GM21717 (cell line): ENCODE measurements around the gene ACBD3.
A peak's percentile ranks its signal among the peaks of the same experiment; 100 is the strongest.
"Not testable (repeated sequence)": the region's sequence is repeated elsewhere in the genome, so short reads cannot be mapped to it uniquely, and the experiment has no call there.

Experiments
- ATAC-seq: cut with Tn5 transposase; IDR thresholded peaks from one replicate; pipeline ENCODE4 v1.9.1; 2021; ENCODE audit warnings: mild to moderate bottlenecking, moderate library complexity; ENCODE audit not compliant: unreplicated experiment

The ACBD3 gene

DNA sequence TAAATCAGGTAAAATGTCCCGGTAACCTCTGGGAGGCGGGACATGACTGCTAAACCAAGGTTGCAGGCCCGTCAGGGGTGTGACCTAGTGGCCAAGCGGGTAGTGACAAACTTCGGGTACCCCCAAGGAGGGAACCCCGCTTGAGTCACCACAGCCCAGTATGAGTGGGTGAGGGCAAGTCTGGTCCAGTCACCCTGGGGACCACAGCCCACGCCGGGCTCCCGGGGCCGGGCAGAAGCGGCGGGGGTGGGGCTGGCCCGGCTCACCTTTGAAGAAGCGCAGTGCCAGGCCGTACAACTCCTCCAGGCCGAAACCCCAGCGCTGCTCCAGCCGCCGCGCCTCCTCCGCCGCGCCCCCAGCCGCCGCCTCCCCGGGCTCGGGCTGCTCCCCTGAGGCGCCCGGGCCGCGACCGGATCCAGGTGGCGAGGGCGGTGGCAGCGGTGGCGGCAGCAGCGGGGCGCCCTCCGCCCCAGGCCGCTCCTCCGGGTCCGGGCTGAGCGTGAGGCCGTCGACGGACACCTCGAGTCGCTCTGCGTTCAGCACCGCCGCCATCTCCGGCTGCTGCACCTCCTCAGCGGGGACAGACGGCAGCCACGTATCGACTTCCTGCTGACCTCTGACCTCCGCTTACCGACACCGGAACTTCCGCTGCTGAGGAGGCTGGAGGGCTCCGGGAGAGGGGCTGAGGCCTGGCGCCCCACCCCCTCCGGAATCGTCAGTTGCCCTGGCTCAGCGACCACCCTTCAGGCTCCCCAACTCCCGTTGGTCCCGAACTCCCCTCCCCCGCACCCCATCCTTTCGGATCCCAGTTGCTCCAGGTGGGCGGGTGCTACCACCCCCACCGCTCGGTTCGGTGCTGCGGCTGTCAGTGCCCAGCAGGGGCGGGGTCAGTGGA, at the start of gene ACBD3:
Gene ACBD3 (minus strand): TSS at position 618 of the 895 bp plus-strand sequence. CDS start 66 bp downstream, at position 552.
- peak; percentile 95 for ATAC-seq

DNA sequence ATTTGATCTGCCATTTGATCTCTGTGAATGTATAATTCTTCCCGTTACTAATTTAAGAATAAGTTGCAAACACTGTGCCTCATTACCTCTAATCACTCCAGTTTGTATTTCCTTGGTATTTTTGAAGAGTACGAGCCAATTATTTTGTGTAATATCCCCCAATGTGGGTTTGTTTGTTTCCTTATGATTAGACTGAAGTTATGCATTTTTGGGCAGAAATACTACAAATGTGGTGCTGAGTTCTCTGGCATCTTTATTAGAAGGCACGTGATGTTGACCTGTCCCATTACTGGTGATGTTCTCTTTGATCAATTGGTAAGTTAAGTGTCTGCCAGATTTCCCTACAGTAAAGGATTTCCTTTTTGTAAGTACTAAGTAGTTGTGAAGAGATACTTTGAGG, 47.3 kb upstream of the ACBD3 start:
- no peak for ATAC-seq

DNA sequence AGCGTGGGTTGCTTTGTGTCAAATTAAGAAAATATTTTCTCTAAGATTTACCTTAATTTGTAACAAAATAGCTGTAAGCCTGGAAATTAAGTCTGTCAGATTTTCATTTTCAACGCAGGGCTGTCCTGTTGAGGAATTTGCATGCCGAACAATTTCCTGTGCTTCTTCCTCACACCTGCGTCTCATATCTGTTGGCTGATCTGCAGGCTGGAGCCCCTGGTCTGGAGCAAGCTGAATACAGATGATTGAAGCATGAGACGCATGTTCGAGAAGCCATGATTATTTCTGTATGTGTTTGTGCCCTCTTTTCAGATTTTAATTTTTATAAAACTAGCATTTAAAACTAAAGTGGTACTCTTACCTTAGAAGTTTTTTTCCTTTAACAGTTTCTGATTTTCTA, 46.8 kb upstream of the ACBD3 start:
- ATAC-seq, result peak; percentile 72

DNA sequence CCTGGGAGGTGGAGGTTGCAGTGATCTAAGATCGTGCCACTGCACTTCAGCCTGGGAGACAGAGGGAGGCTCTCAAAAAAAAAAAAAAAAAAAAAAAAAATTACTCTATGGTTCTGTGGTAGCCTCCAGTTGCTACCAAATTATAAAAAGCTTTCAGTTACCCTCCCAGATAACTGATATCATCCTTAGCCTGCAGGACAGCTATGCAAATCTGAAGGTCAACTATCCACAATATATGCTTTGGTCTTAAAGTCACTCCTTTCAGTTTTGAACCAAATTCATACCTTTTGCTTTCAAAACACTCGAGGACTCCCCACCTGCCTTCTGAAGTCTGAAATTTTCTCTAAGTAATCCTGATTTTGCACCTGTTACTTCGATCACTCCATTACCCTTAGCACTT, 40.1 kb upstream of the ACBD3 start:
- peak; percentile 50 for ATAC-seq

DNA sequence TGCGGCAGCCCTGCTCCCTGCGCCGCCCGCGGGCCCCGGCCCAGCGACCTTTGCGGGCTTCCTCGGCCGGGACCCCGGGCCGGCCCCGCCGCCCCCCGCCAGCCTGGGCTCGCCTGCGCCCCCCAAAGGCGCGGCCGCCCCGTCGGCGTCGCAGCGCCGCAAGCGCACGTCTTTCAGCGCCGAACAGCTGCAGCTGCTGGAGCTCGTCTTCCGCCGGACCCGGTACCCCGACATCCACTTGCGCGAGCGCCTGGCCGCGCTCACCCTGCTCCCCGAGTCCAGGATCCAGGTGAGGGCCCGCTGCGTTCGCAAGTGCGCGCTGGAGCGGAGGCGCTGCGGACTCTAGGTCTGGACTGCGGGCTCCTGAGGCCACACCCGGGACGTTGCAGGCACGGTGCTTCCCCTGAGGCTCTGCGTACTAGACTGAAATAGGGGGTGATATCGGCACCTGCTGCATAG, 37.3 kb upstream of the ACBD3 start:
- ATAC-seq, result peak; percentile 53

DNA sequence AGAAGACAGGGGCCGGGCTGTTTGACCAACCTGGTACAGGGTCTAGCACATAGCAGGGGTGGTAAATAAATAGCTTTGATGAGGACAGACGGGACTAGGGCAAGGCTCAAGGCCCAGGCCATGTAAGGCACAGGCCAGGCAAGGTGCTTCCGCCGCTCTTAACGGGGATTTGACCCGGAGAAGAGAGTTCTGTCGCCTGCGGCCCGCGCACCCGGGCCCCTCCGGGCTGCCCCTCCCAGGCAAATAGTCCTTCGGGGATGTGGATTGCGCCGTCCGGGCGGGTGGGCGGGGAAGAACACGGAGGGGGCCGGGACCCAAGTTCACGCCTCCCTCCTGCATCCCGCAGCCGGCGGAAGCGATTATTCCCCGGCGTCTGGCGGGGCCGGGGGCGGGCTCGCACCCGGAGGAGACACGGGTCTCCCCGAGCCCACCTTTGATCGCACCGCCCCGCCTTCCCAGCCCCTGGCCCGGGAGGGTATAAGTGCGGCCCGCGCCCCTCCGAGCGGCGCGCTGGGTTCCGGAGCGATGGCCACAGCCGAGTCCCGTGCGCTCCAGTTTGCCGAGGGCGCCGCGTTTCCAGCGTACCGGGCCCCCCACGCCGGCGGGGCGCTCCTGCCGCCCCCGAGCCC, 36.7 kb upstream of the ACBD3 start, which contains the start of gene MIXL1:
Gene MIXL1 (plus strand): TSS at position 508 of the 629 bp plus-strand sequence. CDS start 18 bp downstream, at position 526.
- ATAC-seq, result peak; percentile 37

DNA sequence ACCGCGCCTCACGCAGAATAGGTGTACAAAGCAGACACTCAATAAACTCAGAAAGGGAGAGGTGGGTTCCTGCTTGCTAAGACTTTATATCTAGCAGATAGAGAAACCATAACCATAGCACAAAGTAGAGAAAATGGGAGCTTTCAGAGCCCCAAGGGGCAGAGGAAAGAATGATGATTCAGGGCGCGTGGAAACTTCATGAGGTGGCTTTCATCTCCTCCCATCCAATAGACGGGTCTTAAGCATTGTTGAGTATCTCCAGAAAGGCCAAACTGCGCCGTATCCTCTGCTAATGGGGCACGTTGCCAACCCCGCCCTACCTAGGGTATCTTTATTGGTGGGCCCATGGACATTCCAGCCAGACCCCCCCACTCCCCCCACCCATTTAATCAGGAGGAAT, 36.1 kb upstream of the ACBD3 start:
- ATAC-seq, result no peak

DNA sequence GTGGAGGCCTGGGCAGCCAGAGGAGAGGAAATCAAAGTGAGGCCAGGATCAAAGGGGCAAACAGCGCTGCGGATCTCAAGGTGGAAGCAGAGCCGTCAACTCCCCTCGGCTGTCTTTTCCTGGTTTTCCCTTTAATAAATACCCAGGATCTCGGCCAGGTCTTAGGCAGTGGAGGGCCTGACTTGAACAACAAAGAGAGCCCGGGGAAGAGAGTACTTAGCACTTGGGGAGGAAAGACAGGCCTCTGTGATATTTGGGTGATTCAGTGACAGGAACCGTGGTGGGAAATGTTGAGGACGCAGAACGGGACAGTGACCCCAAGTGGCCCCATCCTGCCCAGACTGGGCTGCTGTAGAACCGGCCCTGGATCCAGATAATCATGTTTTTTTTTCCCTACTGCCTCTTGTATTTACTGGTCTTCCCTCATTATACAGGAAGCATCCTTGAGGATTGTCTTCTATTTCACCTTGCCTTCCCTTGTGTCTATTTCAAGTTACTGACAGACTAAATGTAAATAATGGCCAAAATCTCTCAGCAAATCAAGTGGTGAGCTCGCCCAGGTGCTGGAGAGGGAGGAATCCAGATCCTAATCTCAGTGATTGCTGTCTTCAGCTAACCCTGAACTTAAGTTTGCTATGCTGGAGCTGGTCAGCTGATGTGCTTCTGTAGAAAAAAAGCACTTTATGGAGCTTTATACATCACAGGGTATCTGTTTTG, 34.1 kb upstream of the ACBD3 start:
- ATAC-seq, result no peak

DNA sequence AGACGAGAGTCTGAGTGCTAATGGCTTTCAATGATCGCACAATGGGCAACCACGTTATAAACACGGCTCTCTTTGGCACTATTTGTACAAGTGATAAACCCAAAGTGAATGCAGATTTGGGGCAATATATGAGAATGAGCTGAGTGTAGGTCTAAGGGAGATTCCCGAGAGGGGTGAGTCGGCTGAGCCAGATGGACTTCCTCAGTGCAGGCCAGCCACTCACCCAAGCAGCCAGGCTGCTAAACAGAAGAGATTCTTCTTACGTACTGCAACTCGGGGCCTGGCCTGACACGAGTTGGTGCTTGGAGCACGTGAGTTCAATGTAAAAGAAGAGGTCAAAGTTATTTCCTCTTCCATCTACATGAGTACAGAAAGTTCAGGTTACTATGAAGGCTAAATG, 30.7 kb upstream of the ACBD3 start:
- ATAC-seq, result no peak

DNA sequence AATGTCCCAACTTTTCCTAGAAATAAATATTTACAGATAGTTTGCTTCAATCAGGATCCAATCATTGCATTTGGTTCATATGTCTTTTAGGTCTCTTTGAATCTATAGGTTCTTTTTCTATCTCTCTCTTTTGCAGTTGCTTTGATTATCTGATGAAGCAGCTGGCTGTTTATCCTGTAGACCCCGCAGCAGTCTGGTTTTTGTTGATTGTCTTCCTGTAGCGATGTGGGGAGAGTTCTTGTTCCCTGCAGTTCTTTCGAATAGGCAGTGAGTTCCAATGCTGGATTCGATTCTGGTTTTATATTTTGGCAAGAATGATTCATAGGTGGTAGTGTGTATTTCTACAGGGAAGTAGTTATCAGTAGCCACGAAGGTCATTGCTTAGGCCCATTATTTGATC, 29.5 kb upstream of the ACBD3 start:
- no peak for ATAC-seq

DNA sequence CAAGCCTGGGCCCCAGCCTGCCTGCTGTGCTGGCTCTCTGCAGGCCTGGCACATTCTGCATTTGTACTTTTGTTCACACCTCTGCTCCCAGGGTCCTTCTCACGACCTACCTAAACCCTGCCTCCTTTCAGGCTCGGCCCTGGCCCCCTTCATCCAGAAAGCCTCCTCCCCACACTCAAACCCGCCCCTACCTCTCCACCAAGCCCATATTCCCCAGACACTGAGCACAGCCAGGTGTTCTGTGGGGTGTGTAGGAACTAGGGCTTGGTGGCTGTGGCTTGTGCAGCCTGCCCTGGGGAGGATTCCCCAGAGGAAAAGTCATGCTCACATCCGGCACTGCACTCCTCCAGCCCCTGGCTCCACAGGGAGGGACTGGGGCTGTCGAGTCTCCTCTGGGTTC, 28.7 kb upstream of the ACBD3 start:
- ATAC-seq, result no peak

DNA sequence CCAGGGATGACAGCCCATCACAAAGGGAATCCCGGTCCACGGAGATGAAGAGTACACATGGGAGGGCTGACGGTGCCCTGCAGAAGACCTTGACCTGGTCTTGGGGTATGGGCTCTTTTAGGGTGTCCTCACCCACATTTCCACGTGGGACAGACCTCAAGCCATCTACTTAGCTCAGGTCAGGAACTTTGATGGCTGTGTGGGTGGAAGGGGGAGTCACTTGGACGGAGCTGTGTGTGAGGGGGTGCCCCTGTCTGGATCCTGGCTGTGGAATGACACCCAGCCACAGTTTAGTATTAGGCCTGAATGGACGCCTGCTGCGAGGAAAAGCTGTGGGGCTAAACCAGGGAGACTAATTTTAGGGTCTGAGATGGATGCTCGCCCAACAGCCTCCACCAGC, 26.0 kb upstream of the ACBD3 start:
- no peak for ATAC-seq

DNA sequence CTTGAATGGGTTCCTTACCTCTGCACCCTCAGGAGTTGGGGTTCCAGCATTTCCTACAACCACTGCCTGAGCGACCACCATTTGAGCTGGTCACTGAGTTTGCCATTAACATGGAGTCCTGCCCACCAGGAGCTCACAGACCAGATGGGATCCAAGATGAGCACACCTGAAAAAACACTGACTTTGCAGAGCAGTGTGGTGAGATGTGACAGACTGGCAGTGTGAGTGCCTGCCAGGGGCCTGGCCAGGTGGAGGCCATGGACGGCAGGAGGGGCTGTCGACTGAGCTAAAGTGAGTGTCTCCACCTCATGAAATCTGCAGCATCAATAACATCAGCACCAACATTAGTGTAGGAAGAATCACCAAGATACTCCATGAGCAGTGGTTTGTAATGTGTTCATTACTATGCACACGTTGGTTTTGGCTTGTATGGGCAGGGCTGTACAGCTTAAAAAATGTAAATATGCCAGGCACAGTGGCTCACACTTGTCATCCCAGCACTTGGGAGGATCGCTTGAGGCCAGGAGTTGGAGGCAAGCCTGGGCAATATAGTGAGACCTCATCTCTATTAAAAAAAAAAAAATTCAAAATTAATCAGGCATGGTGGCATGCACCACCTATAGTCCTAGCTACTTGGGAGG, 24.8 kb upstream of the ACBD3 start:
- ATAC-seq, result no peak

DNA sequence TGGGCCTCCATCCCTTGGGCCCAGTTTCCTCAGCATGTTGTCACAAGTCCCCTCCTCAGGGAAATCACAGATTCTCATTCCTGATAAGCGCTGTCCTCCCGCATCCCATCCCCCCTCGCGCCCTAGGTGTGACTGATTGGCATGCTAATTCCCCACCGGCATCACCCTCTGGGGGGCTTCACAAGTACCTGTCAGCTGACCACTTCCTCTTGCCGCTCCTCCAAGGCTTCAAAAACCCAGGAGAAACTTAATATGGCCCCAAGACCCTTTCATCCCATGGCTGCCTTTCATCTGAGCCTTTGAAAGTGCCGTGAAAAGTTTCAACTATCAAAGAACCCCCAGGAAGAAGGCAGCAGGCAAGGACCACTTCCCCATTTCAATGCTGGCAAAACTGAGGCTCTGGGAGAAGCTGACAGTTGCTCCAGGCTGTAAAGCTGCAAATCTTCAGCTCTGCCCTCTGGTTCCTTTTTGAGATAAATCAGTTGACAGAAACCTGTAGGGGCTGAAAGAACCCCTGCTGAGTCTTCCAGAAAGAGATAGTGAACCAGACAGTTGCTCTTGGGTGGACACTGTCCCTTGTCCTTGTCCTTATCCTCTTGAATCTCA, 24.1 kb upstream of the ACBD3 start:
- no peak for ATAC-seq

DNA sequence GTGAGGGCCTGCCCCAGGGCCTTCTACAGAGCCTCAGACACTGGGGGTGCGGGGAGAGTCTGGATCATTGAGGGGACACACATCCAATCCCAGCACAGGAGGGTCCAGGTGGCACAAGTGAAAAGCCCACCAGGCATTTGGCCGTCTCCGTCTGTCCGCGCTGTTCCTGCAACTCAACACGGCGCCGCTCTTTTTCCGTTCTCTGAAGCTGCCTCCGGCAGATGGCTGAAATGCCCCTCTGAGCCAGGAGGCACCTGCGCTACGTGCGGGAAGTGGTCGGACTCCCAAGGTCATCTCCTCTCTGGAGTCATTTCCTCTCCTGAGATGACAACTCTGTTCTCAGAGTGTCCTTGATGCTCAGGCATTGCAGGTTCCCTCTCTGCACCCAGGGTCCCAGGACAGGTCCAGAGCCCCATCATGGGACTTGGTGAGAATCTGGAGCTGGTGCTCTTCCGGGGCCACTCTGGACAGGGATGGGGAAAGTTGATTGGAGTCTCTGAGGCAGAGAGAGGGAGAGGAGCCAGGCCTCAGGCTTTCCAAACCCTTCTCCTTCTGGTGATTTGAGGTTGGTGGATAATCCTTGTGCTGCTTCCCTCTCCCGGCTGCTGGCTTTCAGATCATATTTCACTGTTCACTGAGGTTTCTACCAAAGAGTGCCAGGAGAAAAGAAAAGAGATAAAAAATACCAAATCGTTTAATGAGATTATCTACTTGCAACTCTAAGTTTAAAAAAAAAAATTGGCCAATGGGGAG, 22.9 kb upstream of the ACBD3 start:
- ATAC-seq, result no peak

DNA sequence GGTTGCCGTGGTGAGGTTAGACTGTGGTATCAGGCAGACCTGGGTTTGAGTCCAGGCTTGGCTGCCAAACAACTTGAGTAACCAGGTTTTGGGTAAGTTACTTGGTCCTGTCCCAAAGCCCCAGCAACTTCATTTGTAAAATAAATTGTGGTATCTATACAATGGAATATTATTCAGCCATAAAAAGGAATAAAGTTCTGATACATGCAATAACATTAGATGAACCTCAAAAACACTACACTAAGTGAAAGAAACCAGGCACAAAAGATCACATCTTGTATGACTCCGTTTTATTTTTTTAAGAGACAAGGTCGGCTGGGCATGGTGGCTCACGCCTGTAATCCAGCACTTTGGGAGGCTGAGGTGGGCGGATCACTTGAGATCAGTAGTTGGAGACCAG, 20.5 kb upstream of the ACBD3 start:
- ATAC-seq, result no peak

DNA sequence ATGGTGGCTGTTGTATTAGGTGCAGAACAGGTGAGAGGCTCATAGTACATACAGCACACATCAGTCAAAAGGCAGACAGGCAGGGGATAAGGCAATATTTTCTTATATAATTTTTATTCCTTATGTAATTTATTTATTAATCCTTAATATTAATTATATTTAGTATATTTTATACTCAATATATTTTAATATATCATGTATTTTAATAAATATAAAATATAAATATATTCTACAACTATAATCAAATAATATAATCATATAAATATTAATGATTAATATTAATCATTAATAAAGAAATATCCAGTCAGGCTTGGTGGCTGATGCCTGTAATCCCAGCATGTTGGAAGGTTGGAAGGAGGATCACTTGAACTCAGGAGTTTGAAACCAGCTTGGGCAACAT, 17.7 kb upstream of the ACBD3 start:
- ATAC-seq, result no peak

DNA sequence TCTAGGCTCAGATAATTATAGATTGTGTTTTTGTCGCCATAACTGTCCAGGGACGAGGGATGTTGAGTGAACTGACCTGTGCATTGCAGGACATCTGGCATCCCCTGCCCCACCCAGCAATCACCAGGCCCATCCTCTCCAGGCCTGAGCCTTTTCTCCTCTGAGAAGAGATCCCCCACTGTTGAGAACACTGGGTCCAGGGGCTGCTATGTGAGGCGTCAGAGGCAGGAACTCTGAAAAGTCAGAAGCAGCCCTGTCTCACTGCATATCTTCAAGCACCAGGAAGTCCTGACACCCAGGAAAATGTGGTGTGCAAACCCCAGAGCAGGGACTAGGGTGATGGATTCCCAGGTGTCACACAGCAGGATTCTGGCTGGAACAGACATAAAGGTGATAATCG, 17.1 kb upstream of the ACBD3 start:
- ATAC-seq, result no peak

DNA sequence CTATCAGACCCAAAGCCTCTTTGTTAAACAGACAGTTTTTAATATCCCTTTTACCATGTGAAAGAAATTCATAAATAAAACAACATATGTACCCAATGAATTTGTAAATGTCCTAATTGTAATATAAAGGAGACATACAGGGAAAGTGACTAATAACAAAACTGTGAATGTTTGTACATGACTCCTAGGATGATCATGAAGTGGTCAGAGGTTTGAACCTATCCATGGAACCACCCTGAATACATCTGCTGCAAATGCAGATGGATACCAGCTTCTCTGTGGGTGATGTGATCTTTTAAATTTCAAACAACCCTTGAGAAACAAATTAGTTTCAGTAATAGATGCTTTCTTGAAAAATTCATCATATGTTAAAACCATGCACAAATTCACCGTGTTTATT, 16.7 kb upstream of the ACBD3 start:
- no peak for ATAC-seq

DNA sequence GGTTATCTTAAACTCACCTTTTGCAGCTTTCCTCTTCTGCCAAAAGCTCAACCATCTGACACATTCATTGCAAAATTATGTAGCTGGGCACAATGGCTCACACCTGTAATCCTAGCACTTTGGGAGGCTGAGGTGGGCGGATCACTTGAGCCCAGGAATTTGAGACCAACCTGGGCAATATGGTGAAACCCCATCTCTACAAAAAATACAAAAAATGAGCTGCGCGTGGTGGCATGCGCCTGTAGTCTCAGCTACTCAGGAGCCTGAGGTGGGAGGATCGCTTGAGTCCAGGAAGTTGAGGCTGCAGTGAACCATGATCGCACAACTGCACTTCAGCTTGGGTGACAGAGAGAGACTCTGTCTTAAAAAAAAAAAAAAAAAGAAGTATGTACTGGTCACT, 16.1 kb upstream of the ACBD3 start:
- ATAC-seq, result not testable (repeated sequence)
